GM19035 (cell line): ENCODE data around the gene CD38.
"Not testable (repeated sequence)": the region's sequence is repeated elsewhere in the genome, so short reads cannot be mapped to it uniquely, and the experiment has no call there.

Source experiments
- ATAC-seq: cut with Tn5 transposase; IDR thresholded peaks from one replicate; pipeline ENCODE4 v1.9.1; 2021; ENCODE audit not compliant: unreplicated experiment

CD38 gene

GRCh38 chr4:15778289-15779241 lies at the start of gene CD38:
CD38 (plus strand) TSS chr4:15778328; CDS start chr4:15778415, 87 bp downstream.
- peak; percentile 74 for ATAC-seq

DNA sequence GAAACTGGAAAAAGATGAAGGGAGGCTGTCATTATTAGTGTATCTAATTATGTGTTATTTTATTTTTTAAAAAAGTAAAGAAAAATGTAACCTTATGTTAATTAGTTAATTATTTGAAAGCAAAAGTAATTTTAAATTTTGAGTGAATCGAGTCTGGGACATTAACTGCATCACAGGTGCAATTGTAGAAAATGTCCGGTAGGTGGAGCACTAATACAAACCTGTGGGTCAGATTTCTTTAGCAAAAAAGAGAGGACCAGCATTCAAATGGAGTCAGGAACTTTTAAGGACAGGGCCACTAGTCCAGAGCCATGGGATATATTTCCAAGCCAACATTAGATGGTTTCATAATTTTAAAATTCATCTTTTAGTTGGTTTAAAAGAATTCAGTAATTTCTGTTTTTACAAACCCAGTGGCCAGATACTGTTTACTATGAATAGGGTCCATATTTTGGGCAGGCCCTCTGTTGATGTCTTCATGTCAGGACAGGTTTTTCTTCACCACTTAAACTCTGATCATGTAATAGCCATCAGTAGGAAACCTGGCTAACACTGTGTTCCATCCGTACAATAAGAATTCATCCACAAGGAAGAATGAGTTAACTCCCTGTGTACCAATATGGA lies 48.1 kb upstream of the CD38 start:
- no peak for ATAC-seq

DNA sequence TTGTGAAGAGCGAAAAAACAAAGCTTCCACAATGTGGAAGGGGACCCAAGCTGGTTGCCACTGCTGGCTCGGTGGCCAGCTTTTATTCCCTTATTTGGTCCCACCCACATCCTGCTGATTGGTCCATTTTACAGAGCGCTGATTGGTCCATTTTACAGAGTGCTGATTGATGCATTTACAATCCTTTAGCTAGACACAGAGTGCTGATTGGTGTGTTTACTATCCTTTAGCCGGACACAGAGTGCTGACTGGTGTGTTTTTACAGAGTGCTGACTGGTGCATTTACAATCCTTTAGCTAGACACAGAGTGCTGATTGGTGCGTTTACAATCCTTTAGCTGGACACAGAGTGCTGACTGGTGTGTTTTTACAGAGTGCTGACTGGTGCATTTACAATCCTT lies 45.1 kb upstream of the CD38 start:
- not testable (repeated sequence) for ATAC-seq

- ATAC-seq = no peak
Observed at GRCh38 chr4:15735536-15735935, 42.6 kb upstream of the CD38 start.

GRCh38 chr4:15736514-15737050 lies 41.5 kb upstream of the CD38 start:
- no peak for ATAC-seq

GRCh38 chr4:15737255-15737654 lies 40.9 kb upstream of the CD38 start:
- no peak for ATAC-seq

GRCh38 chr4:15738877-15739276 lies 39.3 kb upstream of the CD38 start:
- no peak for ATAC-seq

DNA sequence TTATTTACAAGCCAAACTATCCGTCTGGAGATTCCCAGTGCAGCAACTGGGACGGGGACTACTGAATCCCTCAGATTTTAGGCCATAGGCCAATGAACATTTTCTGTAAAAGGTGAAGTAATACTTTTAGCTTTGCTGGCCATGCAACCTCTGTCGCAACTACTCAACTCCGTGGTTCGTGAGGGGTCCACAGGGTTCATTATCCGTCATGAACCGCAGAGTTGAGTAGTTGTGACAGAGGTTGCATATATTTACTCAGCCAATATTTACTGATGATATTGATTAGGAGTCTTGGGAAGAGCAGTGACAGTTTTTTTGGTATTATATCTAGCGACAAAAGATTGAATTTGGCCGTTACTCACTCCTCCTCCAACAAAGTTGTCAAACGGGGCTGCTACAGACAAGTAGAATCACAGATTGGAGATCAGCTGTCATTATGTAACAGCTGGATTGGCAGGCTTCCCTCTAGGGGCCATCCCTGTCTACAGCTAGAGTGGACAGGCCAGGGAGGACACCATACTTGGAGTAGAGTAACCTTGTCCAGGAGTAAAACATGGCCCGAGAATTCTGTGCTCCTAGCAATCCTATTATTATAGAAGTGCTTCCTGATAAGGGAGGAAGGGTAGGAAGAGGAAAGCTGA lies 37.2 kb upstream of the CD38 start:
- ATAC-seq = no peak

DNA sequence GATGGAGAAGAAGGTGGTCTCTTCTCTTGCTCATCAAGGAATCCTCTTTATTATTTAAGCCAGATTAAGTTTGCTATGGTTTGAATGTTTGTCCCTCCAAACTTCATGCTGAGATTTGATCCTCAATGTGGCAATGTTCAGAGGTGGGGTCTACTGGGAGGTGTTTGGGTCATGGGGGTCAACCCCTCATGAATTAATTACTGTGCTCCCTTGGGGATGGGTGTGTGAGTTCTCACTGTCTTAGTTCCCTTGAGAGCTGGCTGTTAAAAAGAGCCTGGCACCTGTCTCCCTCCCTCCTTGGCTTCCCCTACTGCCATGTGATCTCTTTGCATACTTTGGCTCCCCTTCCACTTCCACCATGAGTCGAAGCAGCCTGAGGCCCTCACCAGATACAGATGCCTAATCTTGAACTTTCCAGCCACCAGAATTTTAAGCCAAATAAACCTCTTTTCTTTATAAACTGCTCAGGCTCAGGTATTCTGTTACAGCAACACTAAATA lies 36.0 kb upstream of the CD38 start:
- no peak for ATAC-seq

DNA sequence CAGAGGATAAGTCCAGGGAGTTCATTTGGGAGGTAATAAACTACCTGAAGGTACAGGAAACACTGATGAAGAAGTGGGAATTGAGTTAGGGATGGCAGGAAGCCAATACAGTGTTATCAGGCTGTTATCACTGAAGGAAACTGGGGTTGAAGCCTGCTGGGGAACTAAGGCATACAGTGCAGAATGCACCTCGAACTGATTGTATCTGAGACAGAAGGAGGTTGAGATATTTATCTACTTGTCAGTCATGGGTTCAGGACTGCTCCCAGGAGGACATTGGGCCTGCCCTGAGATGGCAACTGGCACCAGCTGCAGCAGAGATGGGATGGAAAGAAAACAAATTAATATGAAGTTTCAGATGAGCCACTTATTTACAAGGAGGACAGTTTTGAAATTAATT lies 35.5 kb upstream of the CD38 start:
- no peak for ATAC-seq

DNA sequence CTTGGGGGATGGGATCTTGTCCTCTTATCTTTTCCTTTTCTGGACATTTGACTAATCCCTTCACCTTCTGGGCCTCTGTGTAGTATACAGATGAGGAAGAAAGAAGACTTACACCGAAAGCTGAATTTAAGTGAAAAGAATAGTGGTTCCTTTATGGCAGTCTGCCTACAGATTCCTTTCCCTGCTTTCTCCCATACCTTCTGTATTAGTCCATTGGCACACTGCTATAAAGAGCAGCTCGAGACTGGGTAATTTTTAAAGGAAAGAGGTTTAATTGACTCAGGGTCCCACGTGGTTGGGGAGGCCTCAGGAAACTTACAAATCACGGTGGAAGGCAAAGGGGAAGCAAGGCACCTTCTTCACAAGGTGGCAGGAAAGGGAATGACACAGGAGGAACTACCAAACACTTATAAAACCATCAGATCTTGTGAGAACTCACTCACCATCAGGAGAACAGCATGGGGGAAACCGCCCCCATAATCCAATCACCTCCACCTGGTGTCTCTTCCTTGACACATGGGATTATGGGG lies 34.0 kb upstream of the CD38 start:
- ATAC-seq = no peak

DNA sequence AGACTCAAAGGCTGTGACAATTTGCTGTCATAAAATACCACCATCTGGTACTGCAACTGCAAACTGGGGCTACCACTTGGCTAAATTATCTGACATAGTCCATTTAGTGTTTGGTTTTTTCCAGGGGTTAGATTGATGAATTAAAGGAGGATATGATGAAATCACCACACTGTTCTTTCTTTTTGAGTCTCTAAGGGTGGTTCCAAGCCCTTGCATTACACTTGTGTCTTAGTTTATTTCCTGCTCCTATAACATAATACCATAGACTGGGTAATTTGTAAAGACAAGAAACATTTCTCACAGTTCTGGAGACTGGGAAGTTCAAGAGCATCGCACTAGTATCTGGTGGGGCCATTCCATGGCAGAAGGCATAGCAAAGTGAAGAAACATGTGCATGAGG lies 32.0 kb upstream of the CD38 start:
- no peak for ATAC-seq

DNA sequence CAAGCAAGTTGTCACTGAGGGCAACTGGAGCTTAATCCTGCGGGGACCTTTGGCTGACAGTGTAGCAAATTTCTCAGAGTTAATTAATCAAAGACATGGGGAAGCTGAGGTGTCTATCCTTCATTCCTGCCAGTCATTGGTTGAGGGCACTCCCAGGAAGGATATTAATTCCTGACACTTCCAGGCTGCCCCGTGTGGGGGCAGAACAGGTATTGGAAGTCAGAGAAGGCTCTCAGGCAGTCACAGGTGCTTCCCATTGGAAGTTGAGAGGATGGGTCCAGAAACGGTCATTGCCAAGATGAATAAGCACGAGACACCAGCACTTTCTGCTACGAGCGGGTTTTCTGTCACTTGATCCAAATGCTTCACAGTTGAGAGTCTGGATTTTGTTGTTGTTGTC lies 29.1 kb upstream of the CD38 start:
- ATAC-seq = no peak

DNA sequence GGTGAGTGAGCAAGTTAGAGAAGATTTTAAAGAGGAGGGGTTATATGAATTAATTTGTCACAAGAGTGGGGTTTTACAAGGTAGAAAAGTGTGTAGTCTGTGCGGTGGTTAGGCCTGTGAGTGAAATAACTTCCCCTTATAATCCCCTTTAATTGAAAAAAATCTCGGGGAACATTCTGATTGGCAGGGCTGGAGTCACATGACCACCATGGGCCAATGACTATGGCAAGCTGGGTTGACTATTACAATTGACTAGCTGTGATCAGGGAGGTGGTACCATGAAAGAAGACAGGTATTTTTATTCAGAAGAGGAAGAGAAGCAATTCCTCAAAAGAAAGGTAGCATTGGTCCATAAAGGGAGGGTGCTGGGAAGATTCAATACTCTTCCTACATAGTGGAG lies 27.0 kb upstream of the CD38 start:
- no peak for ATAC-seq

DNA sequence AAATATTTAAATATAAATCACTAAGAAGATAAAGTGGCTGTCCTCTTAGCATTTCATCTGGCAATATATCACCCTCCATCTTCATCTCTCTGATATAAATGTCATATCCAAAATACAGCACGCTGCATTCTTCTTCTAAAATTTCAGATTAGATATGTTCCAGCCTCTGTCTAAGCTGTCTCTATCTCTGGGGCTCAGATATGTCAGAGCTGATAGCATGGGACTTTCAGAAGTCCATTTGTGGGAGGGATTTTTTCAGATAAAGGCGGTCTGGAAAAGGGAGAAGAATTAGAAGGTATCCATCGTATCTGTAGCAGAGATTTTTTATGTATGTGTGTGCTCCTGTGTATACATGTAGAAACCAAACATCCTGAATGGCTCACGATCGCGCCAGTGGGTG lies 25.0 kb upstream of the CD38 start:
- ATAC-seq = no peak

GRCh38 chr4:15753786-15754185 lies 24.3 kb upstream of the CD38 start:
- ATAC-seq = no peak

- no peak for ATAC-seq
Observed at GRCh38 chr4:15754323-15754722, 23.8 kb upstream of the CD38 start.

GRCh38 chr4:15755321-15756155 lies 22.6 kb upstream of the CD38 start:
- peak; percentile 10 for ATAC-seq

DNA sequence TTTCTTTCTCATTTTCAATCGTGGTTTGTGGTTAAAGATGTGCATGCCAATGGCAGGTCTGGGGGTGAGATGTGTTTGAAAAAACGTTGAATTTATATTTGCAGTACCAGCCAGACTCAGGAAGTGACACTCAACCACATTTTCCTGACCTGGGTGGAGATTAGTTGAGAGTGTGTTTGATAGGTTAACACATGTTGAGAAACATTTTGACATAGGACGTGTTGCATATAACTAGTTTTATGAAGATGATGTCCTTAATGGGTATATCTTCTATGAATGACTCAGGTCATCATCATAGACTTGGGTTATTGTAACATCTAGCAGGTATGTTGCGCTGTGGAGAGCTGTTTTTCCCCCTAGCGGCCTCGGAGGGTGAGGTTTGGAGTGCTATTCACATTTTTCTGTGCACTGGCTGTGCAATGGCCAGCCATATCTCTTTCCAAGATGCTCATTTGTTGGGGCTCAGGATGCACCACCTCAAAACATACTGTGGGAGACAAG lies 21.7 kb upstream of the CD38 start:
- ATAC-seq = peak; percentile 88

DNA sequence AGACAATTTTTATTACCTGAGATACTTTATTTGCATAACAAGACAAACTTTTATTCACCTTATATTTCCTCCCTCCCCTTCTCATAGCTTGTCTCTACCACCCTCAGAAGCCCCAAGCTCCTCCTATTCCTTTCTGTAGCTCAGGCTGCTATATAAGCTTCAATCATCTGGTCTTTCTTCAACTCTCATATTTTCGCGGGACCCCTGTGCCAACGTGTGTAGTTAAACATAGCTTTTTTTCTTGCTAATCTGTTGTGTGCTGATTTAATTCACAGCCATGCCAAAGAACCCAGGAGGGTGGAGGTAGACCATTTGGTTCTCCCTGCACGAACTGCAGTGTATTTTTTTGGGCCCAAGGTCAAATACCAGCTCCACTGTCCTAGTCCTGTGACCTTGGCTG lies 21.1 kb upstream of the CD38 start:
- no peak for ATAC-seq
